DOHH2 (cell line): Measurements from ENCODE around the gene ILKAP.

Source experiments
- H3F3A ChIP-seq: fragments of 200-600 bp; sonication (generic), shearing (Covaris generic); 2 replicates; pipeline ENCODE4 v1.6.0; 2016; ENCODE audit warnings: antibody characterized with exemption, mild to moderate bottlenecking; ENCODE audit not compliant: control insufficient read depth, insufficient read depth
- H3K27ac ChIP-seq: fragments of 200-600 bp; sonication (generic); 2 replicates; pipeline ENCODE4 v1.5.1; 2014; ENCODE audit warnings: low read depth, mild to moderate bottlenecking, low read length, moderate library complexity
- H3K27me3 ChIP-seq: fragments of 200-600 bp; sonication (generic); 2 replicates; pipeline ENCODE4 v1.6.1; 2014; ENCODE audit warnings: mild to moderate bottlenecking, low read length, mixed read lengths; ENCODE audit not compliant: control insufficient read depth
- H3K36me3 ChIP-seq: fragments of 200-600 bp; sonication (generic); 2 replicates; pipeline ENCODE4 v1.6.1; 2014; ENCODE audit warnings: mild to moderate bottlenecking, low read length, moderate library complexity, mixed read lengths; ENCODE audit not compliant: control insufficient read depth
- H3K4me1 ChIP-seq: fragments of 200-600 bp; sonication (generic); 2 replicates; pipeline ENCODE4 v1.6.1; 2014; ENCODE audit warnings: mild to moderate bottlenecking, low read length, mixed read lengths; ENCODE audit not compliant: control insufficient read depth
- H3K4me2 ChIP-seq: fragments of 200-600 bp; sonication (generic); 2 replicates; pipeline ENCODE4 v1.6.0; 2014; ENCODE audit warnings: mild to moderate bottlenecking, low read length, moderate library complexity
- H3K4me3 ChIP-seq: fragments of 200-600 bp; sonication (generic); 2 replicates; pipeline ENCODE4 v1.5.1; 2014; ENCODE audit warnings: mild to moderate bottlenecking, low read length, mixed read lengths
- H3K79me2 ChIP-seq: fragments of 200-600 bp; sonication (generic); 2 replicates; pipeline ENCODE4 v1.6.1; 2014; ENCODE audit warnings: mild to moderate bottlenecking, low read length, mixed read lengths; ENCODE audit not compliant: control insufficient read depth
- H3K9me2 ChIP-seq: fragments of 200-600 bp; sonication (generic); replicated peaks from 2 replicates; pipeline ENCODE4 v1.6.1; 2014; ENCODE audit warnings: mild to moderate bottlenecking, low read length, mixed read lengths; ENCODE audit not compliant: control insufficient read depth
- H3K9me3 ChIP-seq: fragments of 200-600 bp; sonication (generic); 2 replicates; pipeline ENCODE4 v1.6.1; 2014; ENCODE audit warnings: antibody characterized with exemption, low read length, mixed read lengths; ENCODE audit not compliant: control insufficient read depth, insufficient read depth
- H4K20me1 ChIP-seq: fragments of 200-600 bp; sonication (generic); 2 replicates; pipeline ENCODE4 v1.6.0; 2014; ENCODE audit warnings: low read depth, mild to moderate bottlenecking, antibody characterized with exemption, low read length, moderate library complexity; ENCODE audit not compliant: control insufficient read depth, insufficient read depth
- EZH2phosphoT487 ChIP-seq: fragments of 200-600 bp; sonication (generic); IDR thresholded peaks from 2 replicates; pipeline ENCODE4 v1.6.1; 2017; ENCODE audit warnings: borderline replicate concordance, mild to moderate bottlenecking, antibody characterized with exemption, low read length, moderate library complexity, mixed read lengths
- TF ChIP-seq, protein P1 (sequence below): fragments of 200-600 bp; sonication (generic); IDR thresholded peaks from one replicate; pipeline ENCODE4 v1.5.1; 2014; ENCODE audit warnings: antibody characterized with exemption, mild to moderate bottlenecking, low read depth, low read length; ENCODE audit not compliant: poor library complexity, severe bottlenecking

The ILKAP gene, protein sequence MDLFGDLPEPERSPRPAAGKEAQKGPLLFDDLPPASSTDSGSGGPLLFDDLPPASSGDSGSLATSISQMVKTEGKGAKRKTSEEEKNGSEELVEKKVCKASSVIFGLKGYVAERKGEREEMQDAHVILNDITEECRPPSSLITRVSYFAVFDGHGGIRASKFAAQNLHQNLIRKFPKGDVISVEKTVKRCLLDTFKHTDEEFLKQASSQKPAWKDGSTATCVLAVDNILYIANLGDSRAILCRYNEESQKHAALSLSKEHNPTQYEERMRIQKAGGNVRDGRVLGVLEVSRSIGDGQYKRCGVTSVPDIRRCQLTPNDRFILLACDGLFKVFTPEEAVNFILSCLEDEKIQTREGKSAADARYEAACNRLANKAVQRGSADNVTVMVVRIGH

DNA sequence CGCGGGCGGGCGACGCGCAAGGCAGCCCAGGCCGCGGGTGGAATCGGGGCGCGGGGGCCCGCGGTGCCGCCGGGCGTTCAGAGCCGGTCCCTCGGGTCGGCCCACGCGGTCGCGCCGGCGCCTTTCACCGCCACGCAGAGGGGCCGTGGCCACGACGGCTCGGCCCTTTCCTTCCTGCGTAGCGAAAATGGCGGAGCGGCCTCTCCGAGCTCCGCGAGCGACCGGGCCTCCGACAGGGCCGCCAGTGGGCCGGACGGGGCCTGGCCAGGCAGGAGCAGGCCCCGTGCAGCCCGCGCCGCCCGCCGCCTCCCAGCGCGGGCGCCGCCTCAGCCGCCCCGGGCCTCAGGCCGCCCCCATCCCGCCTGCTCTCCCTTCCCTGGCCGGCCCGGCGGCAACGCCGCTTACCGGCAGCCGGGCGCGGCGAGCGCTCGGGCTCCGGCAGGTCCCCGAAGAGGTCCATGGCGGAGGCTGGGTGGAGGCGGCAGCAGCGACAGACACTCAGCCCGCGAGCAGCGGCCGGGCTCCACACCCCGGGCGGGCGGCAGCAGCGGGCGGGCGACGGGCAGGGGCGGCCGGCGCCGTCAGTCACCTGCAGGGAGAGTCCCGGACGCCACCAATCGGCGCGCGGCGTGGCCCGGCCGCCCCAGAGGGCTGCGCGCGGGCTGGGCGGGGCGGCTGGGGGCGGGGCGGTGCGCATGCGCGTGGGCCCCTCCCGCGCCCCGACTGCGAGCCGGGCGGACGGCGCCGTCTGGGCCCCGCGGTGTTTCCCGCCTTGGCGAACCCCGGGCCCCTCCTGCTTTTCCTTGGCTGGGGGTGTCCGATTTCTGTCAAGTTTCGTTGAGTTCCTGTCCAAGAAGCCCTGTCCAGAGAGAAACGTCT lies at the start of gene ILKAP:
Gene ILKAP, minus strand, starts transcription at position 602 of the 879 bp plus-strand sequence. Its CDS starts 142 bp downstream, at position 460.
- Histone ChIP-seq H3K4me2 (peak within 1 kb of the TSS; percentile 97), H3K9me3 (no peaks in the 10 kb centered on the region), H3K27me3 (no peaks in the 10 kb centered on the region; the same call in 1 of the 2 replicates), H3K36me3 (peaks cover 18% of the 10 kb centered on the region), H3K9me2 (no peaks in the 10 kb centered on the region), H3F3A (no peaks in the 10 kb centered on the region), H3K27ac (peak within 1 kb of the TSS; percentile 45), H3K4me1 (peaks cover 32% of the 10 kb centered on the region), H3K4me3 (peak within 1 kb of the TSS; percentile 86), H3K79me2 (peaks cover 54% of the 10 kb centered on the region), H4K20me1 (peaks cover 22% of the 10 kb centered on the region)
- TF ChIP-seq EZH2phosphoT487: no peak
- TF ChIP-seq, protein P1, sequence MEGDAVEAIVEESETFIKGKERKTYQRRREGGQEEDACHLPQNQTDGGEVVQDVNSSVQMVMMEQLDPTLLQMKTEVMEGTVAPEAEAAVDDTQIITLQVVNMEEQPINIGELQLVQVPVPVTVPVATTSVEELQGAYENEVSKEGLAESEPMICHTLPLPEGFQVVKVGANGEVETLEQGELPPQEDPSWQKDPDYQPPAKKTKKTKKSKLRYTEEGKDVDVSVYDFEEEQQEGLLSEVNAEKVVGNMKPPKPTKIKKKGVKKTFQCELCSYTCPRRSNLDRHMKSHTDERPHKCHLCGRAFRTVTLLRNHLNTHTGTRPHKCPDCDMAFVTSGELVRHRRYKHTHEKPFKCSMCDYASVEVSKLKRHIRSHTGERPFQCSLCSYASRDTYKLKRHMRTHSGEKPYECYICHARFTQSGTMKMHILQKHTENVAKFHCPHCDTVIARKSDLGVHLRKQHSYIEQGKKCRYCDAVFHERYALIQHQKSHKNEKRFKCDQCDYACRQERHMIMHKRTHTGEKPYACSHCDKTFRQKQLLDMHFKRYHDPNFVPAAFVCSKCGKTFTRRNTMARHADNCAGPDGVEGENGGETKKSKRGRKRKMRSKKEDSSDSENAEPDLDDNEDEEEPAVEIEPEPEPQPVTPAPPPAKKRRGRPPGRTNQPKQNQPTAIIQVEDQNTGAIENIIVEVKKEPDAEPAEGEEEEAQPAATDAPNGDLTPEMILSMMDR: no peak

DNA sequence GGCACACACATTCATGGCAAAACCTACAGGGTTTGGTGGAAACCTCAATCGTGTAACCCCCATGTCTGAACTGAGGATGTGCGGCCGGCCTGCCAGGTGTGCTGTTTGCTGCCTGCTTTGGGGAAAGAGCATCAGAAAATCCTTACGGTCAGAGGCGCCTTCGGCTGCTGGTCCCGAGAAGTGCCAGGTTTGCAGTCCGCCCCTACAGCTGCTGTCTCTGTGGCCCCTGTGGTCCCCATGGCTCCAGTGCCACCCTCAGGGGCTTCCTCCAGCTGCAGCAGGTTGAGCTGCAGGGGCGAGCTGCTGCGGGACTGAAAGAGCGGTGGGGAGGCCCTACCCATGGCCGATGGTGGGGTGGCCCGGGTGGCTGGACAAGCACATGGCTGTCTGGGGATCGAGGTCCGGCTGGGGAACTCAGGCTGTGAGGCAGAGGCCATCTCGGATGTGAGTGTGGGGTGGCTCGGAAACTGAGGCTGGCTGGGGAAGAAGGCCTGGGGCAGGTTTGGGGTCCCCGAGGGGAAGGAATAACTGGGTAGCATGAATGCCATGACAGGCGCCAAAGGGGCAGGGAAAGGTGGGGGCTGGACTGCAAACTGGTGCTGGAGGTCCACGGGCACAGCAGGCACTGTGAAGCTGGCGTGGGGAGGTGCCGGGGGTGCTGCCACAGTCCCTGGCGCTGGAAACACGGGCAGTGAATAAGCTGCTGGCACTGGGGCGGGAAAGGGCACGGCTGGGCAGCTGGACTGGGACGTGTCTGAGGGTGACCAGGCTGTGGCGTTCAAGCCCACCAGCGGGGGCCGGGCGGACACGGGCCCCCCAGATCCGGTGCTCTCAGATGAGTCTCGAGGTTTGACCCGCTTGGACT lies 49.5 kb upstream of the ILKAP start:
- Histone ChIP-seq H3F3A (no peaks in the 10 kb centered on the region), H3K79me2 (no peaks in the 10 kb centered on the region), H3K9me3 (no peaks in the 10 kb centered on the region), H3K27me3 (no peaks in the 10 kb centered on the region), H3K27ac (no peak overlapping the region), H4K20me1 (no peaks in the 10 kb centered on the region), H3K4me3 (no peak overlapping the region), H3K9me2 (no peaks in the 10 kb centered on the region), H3K4me1 (no peaks in the 10 kb centered on the region), H3K36me3 (peaks cover 53% of the 10 kb centered on the region), H3K4me2 (no peak overlapping the region)
- TF ChIP-seq, protein P1: no peak
- no peak for TF ChIP-seq EZH2phosphoT487

DNA sequence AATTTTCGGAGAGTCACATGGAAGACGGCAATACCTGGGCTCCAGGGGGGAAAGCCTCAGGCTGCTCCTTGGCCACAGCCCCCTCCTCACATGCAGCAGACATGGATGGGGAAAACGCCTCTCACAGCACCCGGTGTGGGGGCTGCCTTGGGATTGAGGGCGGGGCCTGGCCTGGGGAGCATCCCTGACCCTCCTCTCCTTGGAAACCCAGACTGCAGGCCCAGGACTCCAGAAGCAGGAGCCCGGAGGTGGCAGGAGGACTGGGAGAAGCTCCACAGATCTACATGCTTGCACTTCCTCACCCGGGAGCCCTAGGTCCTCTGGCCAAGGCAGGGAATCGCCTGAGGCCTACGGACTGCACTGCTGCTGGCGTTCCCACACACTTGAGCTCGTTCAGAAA lies 48.5 kb upstream of the ILKAP start:
- Histone ChIP-seq H3K27me3 (no peaks in the 10 kb centered on the region), H4K20me1 (no peaks in the 10 kb centered on the region), H3K4me1 (no peaks in the 10 kb centered on the region), H3K9me3 (no peaks in the 10 kb centered on the region), H3K4me3 (no peak overlapping the region), H3K9me2 (no peaks in the 10 kb centered on the region), H3K4me2 (no peak overlapping the region), H3K36me3 (peaks cover 55% of the 10 kb centered on the region), H3F3A (no peaks in the 10 kb centered on the region), H3K27ac (no peak overlapping the region), H3K79me2 (no peaks in the 10 kb centered on the region)
- TF ChIP-seq, protein P1: no peak
- no peak for TF ChIP-seq EZH2phosphoT487
